Measurements from ENCODE around the gene FTHL17.

Gene FTHL17

DNA sequence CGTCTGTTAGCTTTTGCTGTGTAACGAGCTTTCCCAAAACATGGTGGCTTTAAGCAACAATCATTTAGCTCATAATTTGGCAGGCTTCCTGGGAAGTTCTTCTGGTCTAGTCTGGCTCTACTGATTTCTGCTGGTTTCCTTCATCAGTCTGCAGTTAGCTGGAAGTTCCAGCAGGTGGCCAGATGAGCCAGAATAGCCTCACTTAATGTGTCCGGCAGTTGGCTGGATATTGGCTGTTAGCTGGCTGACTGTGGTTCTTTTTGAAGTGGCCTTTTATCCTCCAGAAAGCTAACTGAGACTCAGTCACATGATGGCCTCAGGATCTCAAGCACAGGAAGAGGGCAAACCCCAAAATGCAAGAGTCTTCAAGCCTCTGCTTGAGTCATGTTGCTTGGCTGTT lies 34.9 kb downstream of the FTHL17 start:
- DNase-seq = peak; percentile 36

- no peak for DNase-seq
Observed at GRCh38 chrX:31027351-31027750, 44.5 kb downstream of the FTHL17 start.

- DNase-seq = no peak
Observed at GRCh38 chrX:31024866-31025265, 47.0 kb downstream of the FTHL17 start.

- DNase-seq = peak; percentile 6
Observed at GRCh38 chrX:31021537-31021936, 50.3 kb downstream of the FTHL17 start.
